Tongue (tissue), 2 donors: Measurements from ENCODE around the gene ACP1. TPM values are rescaled to one million over a fixed set of nuclear protein-coding genes. Genes with fewer than 3 reads are reported as not detected.

Source experiments
- DNase-seq: peaks from one replicate; pipeline ENCODE4 v3.0.0-alpha.2; 2015
- total RNA-seq: library from RNA; depleted of rRNA; stranded (reverse); fragments of >200 nt; gene quantifications from one replicate; pipeline ENCODE4 v1.2.3, GENCODE V29; 2014

ACP1 gene
- total RNA-seq: 115 TPM

GRCh38 chr2:264493-265468 lies at the start of gene ACP1:
TSS of gene ACP1 (plus strand) at chr2:264947. CDS start at chr2:264965, 18 bp downstream.
- peak; percentile 98 for DNase-seq

DNA sequence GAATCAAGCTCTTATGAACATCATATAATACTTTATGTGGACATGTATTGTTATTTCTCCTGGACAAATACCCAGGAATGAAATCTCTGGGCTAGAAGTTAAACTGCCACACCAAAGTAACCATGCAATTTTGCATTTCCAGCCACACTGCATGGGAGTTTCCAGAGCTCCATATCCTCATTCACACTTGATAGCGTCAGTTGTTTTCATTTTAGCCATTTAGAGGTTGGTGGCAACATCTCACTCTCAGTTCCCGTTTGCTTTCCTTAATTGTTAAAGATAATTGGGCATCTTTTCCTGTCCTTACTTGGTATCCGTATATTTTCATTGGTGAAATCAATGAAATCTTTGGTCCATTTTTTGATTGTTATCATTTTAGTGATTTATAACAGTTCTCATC lies 48.7 kb upstream of the ACP1 start:
- no peak for DNase-seq

DNA sequence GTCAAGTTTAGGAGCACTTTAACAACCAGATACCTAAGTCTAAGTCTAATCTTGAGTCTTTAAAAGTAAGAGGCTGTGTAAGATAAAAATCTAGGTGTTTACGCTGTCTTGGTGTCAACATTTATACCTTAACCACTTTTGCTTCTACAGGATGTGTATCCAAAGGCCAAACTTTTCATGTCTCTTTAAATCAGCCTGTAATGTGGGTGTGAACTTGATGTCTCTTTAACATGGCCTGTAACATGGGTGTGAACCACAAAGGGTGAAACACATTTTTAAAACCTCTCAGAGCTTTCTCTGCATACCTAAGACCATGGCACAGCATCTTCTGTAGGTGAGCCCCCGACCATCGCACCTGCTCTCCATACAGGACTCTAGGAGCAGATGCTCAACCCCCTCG lies 41.3 kb upstream of the ACP1 start:
- no peak for DNase-seq

GRCh38 chr2:223971-224760 lies 40.6 kb upstream of the ACP1 start:
- no peak for DNase-seq

DNA sequence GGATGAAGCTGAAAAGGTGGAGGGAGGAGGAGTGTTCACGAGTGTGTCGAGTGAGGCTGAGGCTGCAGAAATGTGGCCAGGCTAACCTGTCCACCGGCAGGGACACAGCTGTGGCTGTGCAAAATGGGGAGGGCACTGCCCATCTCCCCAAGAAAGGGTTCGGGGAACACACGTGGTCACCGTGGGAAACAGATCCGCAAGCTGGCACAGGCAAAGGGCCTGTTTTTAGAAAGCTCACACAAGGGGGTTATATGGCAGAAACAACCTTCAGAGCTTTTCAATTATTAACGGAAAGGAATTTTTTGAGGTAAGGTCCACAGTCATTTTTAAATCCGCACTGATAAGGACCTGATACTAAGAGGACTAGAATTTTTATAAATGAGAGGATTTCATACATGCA lies 36.6 kb upstream of the ACP1 start:
- DNase-seq: no peak

- no peak for DNase-seq
These were observed 36.0 kb upstream of the ACP1 start for GRCh38 chr2:228518-229278.

DNA sequence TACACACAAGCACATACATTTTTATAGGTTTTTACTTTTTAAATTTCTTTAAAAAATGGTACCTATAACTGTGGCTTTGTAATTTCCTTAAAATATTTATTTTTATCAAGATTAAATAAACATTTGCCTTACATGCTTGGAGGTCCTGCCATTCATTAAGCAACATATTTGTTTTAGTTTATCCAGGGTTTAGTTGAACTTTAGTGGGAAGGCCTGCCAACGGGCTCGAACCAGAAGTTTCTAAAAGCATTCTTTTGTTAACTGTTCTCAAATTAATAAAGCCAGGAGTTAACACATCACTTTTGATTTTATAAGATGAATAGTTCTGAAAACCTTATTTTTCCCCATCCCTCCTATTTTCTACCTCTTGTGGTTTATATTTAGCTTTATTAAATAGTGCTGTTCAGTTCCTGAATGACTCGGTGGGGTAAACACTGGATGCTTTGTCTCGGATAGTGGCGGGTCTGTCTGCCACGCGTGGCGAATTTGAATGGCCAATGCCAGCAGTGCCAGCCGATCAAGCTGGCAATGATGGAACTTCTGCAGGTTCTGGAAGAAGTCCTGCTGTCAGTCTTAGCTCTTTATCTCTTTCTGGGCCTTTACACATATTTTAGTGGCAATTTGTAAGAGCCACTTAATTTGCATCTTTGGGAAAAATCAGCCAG lies 33.1 kb upstream of the ACP1 start:
- no peak for DNase-seq

DNA sequence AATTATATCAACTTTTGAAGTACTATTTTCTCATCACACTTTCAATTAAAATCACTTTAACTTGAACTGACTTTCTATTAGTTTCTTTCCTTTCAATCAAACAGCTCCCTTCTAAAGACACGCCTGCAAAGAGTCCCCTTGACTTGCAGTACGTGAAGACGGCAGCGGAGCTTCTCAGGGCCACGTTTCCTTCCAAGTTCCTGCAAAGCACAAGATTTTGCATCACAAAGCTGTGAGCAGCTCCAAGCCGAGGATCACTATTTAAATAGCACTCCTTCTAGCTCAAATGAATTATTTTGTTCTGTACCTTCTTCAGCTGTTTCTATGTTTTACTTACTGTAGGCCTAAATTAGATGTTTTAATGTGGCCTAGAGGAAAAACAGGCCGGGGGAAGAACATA lies 31.7 kb upstream of the ACP1 start:
- DNase-seq: no peak

GRCh38 chr2:234421-234820 lies 30.3 kb upstream of the ACP1 start:
- no peak for DNase-seq

GRCh38 chr2:236993-237539 lies 27.7 kb upstream of the ACP1 start:
- DNase-seq: no peak

DNA sequence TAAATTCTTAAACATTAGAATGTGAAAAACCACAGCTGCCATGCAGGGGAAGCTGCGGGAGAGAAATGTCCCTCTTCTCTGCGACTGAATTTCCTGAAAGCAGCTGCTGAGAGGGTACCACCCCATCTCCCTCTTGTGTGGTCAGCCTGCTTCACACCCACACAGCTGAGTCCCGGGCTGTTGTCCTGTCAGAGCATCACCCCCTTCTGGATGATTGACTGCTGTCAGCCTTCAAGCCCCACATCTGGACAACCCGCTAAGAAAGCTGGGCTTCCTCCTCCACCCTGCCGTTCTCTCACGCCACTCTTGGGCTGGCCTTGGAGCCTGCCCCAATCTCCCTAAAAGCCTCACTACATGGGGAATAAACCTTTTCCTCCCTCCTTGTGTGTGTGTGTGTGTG lies 26.9 kb upstream of the ACP1 start:
- DNase-seq: no peak

DNA sequence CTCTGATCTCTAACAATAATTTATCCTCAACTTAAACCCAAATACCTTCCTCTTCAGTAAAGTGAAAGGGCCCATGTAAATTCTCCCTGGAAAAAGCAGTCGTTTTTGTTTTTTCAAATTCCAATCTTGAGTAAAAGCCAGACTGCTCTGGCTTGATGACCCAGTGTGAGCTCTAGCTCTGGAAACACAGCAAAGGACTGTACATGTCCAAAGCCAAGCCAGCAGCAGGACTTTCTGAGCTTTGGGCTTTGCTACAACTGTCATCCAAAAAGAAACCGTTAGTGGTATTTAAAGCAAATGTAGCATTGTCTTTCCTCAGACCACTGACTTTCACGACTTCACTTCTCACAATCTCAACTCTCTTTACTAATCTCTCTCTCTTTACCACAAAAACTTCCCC lies 26.3 kb upstream of the ACP1 start:
- DNase-seq: no peak

DNA sequence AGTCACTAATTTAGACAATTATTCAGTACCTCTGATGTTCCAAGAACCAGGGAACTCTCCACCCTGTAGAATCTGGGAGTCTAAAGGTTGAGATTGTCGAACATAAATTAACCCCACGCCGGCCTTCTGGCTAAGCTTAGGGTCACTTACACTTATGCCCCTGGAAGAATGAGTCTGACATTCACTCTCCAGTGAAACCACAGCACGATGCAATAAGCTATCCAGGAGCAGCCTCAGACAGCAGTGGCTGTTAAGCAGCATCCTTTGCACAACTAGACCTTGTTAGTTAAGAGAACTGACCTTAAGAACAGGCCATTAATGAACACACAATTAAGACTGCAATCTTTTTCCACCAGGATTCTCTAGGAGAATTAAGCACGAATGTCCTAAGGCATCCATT lies 25.9 kb upstream of the ACP1 start:
- no peak for DNase-seq

DNA sequence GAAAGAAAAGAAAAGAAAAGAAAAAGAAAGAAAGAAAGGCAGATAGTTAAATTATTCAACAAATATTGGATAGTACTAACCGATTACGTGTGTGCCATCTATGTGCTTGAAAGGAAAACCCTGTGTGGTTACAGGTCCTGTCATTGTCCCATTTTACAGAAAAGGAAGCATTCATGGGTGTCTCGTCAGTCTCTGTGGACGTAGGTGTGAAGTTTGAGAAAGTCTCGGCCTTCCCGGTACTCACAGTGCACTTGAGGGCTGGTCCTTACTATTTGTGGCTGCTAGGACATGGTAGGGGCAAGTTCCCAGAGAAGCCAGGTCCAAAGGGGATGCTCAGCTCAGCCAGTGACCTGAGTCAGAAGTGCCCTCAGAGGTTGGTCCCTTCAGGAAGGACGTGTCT lies 20.2 kb upstream of the ACP1 start:
- DNase-seq: no peak

DNA sequence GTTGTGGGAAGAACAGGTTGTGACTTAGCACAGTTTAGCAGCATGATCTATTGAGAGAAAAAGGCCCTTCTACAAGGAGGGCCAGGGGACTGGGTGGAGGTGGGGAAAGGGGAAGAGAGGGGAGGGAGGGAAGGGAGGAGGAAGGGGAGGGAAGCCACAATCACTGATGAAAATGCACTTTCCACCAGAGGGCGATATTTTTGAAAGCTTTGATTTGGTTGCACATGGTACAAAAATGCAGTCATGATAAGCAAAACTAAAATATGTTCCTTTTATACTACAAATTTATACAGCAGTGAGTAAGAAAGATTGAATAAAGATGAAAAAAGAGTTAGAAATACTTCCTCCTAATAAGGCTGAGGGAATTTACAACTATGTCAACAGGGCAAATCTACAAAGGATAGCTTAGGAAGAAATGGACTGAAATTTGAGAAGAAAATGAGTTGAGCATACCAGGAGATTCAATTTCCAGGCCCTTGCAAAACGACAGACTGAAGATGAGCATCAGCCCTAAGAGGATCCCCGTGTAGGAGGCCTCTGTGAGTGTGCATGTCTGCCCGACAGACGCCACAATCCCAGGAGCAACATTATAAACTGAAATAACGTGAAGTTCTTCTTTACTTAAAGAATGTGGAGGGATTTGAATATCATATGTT lies 18.1 kb upstream of the ACP1 start:
- DNase-seq: peak; percentile 52

GRCh38 chr2:248724-249123 lies 16.0 kb upstream of the ACP1 start:
- no peak for DNase-seq

DNA sequence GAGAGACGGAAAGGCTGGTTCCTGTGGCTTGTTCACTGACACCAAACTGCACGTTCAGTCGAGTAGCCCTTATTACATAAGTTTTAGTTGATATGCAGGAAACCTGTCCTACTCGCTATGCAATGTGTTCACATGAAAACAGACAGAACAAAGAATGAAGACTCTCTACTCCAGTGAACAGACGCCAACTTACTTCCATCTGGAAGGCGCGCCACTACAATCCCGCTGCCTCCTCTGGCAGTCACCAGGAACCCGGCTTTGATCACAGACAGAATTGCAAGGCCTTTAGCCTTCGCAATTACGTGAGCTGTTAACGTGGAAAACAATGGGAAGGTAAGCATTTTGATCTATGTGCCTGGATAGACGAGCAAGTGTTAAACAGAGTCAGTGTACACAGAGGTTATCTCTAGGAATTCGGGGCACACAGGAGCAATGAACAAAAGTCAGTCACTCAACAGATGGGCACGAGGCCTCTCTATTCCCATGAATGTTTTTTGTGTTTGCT lies 15.2 kb upstream of the ACP1 start:
- no peak for DNase-seq

DNA sequence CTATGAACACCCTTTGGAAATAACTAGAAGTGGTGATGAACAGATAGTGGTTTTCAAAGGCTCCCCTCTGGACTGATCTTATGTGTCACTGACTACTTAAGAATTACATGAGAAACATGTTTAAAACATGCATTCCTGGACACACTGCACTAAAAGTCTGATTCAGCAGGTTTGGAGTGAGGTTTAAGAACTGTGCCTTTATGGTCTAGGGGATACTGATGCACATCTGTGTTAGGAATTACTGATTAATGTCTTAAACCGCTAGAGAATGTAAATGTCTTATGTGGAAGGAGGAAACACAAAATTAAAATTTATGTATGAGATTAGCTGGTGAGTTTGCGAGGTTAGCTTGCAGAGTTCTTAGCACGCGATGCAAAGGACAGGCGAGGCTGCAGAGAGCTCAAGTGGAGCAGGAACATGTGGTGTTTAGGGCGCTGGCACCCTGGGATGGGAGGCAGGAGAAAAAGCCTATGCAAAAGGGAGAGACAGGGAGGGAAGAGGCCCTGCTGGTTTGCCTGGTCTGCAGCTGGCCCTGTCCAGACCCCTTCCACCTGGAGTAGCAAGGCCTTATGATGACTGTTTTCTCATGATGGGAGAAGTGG lies 12.6 kb upstream of the ACP1 start:
- DNase-seq: no peak

GRCh38 chr2:253202-253638 lies 11.5 kb upstream of the ACP1 start:
- DNase-seq: no peak

DNA sequence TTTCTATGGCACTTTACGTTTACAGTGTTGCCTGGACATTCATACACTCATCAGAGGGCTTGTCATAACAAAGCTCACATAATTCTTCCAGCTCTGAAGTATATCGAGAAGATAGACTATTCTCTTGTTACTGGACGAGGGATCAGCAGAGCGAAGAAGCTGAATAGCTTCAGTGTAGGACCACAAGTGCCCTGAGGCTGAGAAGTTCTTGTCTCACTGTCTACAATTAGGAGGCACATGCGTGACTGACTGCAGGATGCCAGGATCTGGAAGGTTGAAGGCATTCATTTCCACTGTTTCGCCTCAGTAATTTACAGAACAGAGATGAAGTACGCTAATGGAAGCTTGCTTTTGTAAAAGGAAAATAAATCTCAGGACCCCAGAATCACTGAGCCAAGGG lies 10.5 kb upstream of the ACP1 start:
- DNase-seq: peak; percentile 5

- no peak for DNase-seq
These were observed 9.6 kb upstream of the ACP1 start for GRCh38 chr2:255195-255594.
